Measurements from ENCODE around the gene PRSS36. TPM values are rescaled to one million over a fixed set of nuclear protein-coding genes. Genes with fewer than 3 reads are reported as not detected.

The PRSS36 gene
- total RNA-seq, 1 donor from 2014 or later = 1.4 TPM

DNA sequence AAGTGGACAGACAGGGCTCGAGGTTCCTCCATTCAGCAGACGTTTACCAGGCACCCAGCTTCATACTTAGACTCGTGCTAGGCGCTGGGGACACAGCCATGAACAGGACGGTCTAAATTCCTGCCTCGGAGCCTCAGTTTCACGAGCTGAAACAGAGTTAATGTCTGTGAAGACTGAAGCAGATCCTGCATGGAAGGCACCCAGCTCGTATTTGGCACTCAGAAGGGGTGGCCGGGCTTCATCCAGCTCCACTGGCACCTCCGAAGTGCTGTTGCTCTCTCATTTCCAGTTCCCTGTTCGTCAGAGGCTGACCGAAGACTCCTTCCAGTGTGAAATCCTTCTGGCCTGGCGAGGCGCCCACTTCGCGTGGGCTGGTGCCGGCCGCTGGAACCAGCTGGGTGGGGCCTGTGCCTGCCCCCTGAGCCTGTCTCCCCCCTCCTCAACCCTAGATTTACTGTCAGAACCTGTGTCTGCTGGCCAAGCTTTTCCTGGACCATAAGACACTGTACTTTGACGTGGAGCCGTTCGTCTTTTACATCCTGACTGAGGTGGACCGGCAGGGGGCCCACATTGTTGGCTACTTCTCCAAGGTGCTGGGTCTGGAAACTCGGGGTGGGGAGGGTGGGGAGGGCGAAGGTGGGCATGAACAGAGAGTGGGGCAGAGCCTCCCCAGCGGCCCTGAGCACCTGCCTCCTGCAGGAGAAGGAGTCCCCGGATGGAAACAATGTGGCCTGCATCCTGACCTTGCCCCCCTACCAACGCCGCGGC, 20.1 kb downstream of the PRSS36 start:
- intact Hi-C loops (cut with DNase I) = no loop called here
- Histone ChIP-seq H3K36me3 (peaks cover 44 to 73% of the 10 kb centered on the region in 2 donors), H3K4me3 (no peak overlapping the region), H3K4me1 (no peaks in the 10 kb centered on the region), H3K27me3 (no peaks in the 10 kb centered on the region), H3K27ac (peak overlapping the region; percentile 9 to 58), H3K9me3 (no peaks in the 10 kb centered on the region)
- TF ChIP-seq, protein P1, sequence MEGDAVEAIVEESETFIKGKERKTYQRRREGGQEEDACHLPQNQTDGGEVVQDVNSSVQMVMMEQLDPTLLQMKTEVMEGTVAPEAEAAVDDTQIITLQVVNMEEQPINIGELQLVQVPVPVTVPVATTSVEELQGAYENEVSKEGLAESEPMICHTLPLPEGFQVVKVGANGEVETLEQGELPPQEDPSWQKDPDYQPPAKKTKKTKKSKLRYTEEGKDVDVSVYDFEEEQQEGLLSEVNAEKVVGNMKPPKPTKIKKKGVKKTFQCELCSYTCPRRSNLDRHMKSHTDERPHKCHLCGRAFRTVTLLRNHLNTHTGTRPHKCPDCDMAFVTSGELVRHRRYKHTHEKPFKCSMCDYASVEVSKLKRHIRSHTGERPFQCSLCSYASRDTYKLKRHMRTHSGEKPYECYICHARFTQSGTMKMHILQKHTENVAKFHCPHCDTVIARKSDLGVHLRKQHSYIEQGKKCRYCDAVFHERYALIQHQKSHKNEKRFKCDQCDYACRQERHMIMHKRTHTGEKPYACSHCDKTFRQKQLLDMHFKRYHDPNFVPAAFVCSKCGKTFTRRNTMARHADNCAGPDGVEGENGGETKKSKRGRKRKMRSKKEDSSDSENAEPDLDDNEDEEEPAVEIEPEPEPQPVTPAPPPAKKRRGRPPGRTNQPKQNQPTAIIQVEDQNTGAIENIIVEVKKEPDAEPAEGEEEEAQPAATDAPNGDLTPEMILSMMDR (IDR thresholded peaks at IDR 0.05) = no peak
- no peak for DNase-seq (ENCODE audit: low spot score in 2 of 2)

DNA sequence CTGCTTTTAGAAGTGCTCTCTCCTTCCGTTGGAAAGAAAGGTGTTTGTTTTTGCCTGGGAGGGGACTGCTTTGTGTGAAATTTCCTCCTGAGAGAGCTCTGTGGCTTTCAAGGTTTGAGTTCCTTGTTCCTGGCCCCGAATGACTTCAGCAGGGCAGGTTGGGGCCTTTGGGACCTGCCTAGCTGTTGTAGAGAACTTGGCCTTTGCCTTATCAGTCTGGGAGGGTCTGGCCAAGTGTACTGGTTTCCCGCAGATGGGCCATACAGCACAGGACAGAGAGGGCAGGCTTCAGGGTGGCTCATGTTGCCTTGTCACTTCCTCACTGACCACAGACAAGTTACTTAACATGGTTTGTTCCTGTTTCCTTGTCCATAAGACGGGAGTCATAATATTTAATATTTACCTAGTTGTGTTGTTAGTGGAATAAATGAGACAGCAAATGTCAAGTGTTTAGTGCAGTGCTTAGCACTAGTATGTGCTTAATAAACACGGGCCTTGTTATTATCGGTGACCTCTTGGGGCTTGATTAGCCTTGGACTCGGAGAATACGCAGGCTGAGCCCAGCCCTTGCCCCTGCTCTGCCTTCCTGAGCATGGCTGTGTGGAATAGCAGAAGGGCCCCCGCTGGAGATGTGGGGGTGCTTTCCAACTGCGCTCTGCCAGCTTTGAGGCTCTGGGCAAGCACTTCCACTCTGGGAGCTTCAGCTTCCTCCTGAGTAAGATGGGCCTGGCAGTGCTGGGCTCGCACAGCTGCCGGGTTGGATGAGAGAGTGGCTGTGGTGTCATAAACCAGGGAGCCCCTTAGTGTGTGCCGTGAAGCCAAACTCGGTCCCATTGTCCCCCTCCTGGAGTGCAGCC, 20.9 kb downstream of the PRSS36 start:
- Histone ChIP-seq H3K27me3 (no peaks in the 10 kb centered on the region), H3K4me1 (no peaks in the 10 kb centered on the region), H3K9me3 (no peaks in the 10 kb centered on the region), H3K27ac (peak overlapping the region; percentile 65 to 67), H3K36me3 (peaks cover 44 to 80% of the 10 kb centered on the region in 2 donors), H3K4me3 (no peak overlapping the region)
- TF ChIP-seq, protein P1 (IDR thresholded peaks at IDR 0.05) = no peak
- DNase-seq (ENCODE audit: low spot score in 2 of 2) = no peak
- intact Hi-C loops (cut with DNase I) = no loop called here

DNA sequence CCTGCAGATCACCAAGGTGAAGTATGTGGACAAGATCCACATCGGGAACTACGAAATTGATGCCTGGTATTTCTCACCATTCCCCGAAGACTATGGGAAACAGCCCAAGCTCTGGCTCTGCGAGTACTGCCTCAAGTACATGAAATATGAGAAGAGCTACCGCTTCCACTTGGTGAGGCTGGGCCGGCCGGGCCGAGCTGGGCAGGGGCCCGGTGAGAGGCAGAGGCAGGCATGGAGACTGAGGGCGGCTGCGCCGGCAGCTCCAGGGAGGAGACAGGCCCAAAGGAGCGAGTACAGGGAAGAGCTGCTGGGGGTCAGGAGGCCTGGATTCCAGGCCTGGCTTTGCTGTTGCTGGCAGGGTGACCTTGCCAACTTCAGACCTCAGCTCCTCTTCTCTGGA, 22.7 kb downstream of the PRSS36 start:
- peak overlapping the region in 1 of 2 donors; percentile 67 for H3K27ac ChIP-seq
- TF ChIP-seq, protein P1 (IDR thresholded peaks at IDR 0.05) = no peak
- DNase-seq (ENCODE audit: low spot score in 2 of 2) = no peak
- H3K27me3 ChIP-seq = no peaks in the 10 kb centered on the region
- H3K4me3 ChIP-seq = no peak overlapping the region
- no peaks in the 10 kb centered on the region for H3K9me3 ChIP-seq
- H3K4me1 ChIP-seq = no peaks in the 10 kb centered on the region
- intact Hi-C loops (cut with DNase I) = no loop called here
- H3K36me3 ChIP-seq = peaks cover 50 to 95% of the 10 kb centered on the region in 2 donors

DNA sequence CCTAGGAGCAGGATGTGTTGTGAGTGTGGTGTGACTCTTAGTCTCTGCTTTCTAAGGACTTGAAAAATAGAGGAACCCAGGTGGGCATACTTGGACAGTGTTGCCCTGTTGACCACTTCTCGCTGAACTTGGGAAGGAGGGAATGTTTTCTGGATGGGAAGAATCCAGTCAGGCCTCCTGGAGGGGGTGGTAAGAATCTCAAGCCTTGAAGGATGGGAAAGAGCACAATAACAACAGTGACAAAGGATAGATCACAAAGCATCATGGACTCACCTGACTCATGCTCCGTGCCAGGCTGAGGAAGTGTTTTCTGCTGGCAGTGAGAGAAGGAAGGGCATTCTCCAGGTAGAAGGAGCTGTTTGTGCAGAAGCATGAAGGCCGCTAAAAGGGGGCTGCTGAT, 24.0 kb downstream of the PRSS36 start:
- intact Hi-C loops (cut with DNase I) = no loop called here
- no peaks in the 10 kb centered on the region for H3K9me3 ChIP-seq
- H3K27ac ChIP-seq = no peak overlapping the region
- H3K4me3 ChIP-seq = no peak overlapping the region
- TF ChIP-seq, protein P1 (IDR thresholded peaks at IDR 0.05) = no peak
- H3K36me3 ChIP-seq = peaks cover 51 to 96% of the 10 kb centered on the region in 2 donors
- H3K27me3 ChIP-seq = no peaks in the 10 kb centered on the region
- no peaks in the 10 kb centered on the region for H3K4me1 ChIP-seq
- no peak for DNase-seq (ENCODE audit: low spot score in 2 of 2)

DNA sequence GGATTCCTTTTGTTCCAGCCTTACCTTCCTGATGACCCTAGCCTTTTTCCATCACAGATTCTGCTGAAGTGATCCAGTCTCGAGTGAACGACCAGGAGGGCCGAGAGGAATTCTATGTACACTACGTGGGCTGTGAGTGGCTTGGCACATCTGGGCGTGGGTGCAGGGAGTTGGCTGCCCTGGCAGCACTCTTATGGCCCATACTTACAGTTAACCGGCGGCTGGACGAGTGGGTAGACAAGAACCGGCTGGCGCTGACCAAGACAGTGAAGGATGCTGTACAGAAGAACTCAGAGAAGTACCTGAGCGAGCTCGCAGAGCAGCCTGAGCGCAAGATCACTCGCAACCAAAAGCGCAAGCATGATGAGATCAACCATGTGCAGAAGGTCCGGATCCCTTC, 29.7 kb downstream of the PRSS36 start:
- peaks cover 29 to 55% of the 10 kb centered on the region in 2 donors for H3K36me3 ChIP-seq
- peaks cover 0 to 13% of the 10 kb centered on the region in 2 donors for H3K4me1 ChIP-seq
- no peaks in the 10 kb centered on the region for H3K27me3 ChIP-seq
- H3K27ac ChIP-seq = peak overlapping the region in 1 of 2 donors; percentile 97
- intact Hi-C loops (cut with DNase I) = no loop called here
- TF ChIP-seq, protein P1 (IDR thresholded peaks at IDR 0.05) = no peak
- DNase-seq (ENCODE audit: low spot score in 2 of 2) = no peak
- no peak overlapping the region for H3K4me3 ChIP-seq
- H3K9me3 ChIP-seq = no peaks in the 10 kb centered on the region

All from ascending aorta (tissue), 2 donors.